Activated CD4-positive, alpha-beta T cell treated with anti-CD3 and anti-CD28 coated beads, Interleukin-2, amount 50 U/mL, for 24 hours (primary cell): ENCODE measurements around the gene PRKAB1.

Source experiments
- DNase-seq, 2 donors: peaks; one replicate each; pipeline ENCODE4 v3.0.0-alpha.2; 2020; ENCODE audit warnings: low read depth in 1 of 2, low spot score in 1 of 2

The PRKAB1 gene

DNA sequence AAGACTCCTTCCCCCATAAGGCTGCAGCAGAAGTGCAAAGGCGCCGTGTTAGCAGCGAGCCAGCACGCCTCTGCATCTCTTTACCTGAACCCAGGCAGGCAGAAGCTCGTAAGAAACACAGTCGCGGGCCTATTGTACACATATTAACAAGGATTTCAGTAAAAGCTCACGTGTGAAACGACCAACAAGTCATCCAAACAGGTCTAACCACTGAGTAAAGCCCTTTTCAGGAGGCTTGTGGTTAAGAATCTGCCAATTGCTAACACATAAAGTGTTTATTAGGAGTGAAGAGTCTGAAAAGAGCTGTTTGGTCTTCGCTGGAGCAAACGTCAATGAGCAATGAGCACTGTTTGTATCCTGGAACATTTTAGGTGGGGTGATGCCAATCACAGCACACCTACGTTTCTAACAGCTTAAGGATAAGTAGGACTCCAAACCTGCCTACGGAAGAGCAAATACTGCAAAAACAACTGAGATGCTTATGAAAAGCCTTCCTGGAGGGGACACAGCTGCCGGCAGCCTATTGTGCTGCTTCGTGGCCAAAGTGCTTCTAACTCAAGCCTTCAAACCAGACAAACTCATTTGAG is 43.1 kb downstream of the PRKAB1 start:
- DNase-seq = no peak

DNA sequence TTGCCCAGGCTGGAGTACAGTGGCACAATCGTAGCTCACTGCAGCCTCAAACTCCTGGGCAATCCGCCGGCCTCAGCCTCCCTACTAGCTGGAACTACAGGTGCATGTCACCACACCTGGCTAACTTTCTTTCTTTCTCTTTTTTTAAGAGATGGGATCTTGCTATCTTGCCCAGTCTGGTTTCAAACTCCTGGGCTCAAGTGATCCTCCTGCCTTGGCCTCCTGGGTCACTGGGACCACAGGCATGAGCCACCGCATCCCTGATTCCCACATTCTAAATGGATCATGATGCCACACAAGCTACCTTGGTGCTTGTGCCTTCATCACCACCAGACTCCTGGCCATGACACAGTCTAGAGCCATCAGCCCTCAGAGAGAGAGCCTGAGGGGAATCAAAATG is 43.8 kb downstream of the PRKAB1 start:
- no peak for DNase-seq

DNA sequence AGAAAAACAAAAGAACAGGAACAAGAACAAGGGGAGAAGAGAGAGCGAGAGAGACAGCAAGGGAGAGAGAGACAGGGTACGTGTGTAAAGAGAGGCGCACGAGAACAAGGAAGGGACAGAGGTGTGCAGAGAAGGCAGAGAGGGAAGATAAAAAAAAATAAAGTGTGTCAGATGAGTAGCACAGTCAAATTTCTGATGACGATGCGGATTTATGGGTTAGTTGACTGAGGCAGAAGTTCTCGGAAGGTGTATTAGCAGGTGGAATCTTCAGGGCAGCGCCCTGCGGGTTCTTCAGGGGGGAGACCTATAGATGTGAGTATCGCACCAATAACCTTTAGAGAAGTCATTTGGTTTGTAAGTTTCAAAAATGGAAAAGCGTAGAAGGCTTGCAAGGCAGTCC is 44.8 kb downstream of the PRKAB1 start:
- no peak for DNase-seq

DNA sequence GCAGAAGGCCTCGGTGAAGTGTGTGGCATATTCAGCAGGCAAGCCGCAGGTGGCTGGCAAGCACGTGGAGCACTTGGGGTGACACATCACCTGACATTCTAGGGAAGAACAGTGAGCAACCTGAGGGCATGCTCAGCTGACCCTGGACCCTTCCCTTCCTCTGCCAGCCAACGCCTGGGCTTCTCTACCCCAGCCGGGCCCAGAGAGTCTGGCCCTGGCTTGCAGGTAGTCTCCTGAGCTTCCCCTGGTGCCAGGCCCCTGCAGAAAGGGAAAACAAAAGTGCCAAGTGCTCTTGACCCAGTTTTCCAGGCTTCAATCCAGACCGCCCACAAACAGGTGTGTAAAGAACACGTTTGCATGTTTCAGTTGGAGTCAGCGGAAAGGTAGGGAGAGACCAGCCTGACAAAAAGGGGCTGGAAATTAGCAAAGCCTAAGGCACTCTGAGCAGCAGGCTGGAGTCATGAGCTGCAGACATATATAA is 45.7 kb downstream of the PRKAB1 start:
- no peak for DNase-seq

DNA sequence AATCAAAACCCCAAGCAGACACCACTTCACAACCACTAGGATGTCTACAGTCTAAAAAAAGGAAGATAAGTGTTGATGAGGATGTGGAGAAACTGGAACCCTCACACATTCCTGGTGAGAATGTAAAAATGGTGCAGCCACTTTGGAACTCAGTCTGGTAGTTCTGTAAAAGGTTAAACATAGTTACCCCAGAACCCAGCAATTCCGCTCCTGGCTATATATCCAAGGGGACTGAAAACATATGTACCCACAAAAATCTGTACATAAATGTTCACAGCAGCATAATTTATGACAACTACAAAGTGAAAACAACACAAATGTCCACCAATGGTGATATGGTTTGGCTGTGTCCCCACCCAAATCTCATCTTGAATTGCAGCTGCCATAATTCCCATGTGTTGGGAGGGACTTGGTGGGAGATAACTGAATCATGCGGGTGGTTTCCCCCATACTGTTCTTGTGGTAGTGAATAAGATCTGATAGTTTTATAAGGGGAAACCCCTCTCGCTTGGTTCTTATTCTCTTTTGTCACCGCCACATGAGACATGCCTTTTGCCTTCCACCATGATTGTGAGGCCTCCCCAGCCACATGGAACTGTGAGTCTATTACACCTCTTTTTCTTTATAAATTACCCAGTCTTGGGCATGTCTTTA is 46.8 kb downstream of the PRKAB1 start:
- no peak for DNase-seq

DNA sequence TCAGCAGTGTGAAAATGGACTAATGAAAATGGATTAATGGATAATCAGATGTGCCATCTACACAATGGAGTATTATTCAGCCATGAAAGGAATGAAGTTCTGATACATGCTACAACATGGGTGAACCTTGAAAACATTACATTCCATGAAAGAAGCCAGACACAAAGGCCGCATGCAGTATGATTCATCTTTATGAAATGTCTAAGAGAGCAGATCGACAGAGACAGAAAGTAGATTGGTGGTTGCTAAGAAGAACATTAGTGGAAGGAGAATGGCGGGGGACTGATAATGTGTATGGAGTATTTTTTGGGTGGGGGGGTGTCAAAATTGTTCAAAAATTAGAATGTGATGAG is 47.3 kb downstream of the PRKAB1 start:
- DNase-seq = no peak

DNA sequence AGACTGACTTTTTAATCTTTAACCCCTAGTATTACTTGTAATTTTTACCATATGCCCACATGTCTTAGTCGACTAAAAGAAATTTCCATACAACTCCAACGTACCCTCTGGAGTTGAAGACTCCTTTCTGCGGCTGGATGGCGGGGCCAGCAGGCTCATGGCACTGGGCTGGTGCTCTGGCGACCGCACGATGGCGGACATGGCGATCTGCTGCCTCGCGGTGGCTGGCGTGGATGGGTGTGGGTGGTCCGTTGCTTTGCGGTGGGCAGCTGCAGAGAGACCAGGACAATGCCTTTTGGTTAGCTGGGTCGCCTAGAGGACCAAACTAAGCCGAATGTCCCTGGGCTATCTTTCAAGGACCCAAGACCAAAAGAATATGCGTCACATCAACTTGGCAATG is 50.2 kb downstream of the PRKAB1 start:
- no peak for DNase-seq

DNA sequence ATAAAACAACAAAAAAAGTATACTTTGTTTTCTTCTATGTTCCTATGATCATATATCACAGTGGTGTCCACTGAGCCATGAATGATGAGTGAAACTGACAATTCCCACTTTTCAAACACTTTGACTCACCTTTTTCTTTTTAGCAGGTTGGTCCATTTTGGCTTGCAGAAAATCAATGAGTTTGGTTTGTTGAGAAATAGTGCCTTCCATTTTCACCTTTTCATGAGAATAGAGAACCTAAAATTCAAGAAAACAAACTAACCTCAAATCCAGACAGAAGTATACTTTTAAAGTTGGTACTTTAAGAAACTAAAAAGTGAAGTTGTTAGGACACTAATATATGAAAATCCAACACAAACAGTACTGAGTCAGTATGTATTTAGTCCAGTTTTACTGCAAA is 52.4 kb downstream of the PRKAB1 start:
- no peak for DNase-seq

DNA sequence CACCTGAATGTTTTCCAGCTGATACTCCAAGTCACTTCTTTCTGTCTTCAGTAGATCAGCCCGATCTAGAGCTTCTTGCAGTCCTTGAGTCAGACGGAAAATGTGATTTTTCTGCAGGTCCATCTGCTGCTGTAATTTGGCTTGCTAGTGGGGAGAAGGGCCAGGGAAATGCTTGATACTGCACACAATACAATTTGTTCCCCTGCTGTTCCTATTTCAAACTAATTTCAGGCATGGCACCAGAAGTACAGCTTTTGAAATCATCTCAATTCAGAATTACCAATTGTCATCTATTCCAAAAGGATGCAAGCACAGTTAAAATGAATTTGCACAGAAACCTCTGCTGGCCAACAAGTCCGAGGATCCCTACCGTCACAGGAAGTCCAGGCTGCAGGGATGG is 53.4 kb downstream of the PRKAB1 start:
- DNase-seq = no peak

DNA sequence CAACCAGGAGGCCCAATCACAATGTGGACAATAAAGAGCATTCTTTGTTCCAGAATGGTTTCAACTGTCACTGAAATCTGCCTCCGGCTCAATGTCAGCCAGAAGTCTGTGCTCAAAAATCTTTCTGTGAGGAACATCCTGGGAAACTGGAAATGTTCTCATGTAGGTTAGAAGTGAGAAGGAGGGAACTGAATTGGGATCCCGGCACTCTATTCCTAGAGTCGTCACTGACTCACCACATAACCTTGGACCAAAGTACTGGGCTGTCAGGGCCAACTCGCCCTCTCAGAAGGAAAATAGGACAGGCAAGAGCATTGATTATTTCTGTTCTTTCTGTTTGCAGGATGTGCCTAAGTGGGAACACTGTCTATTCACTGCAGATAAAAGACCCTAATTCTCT is 57.6 kb downstream of the PRKAB1 start:
- DNase-seq = no peak

DNA sequence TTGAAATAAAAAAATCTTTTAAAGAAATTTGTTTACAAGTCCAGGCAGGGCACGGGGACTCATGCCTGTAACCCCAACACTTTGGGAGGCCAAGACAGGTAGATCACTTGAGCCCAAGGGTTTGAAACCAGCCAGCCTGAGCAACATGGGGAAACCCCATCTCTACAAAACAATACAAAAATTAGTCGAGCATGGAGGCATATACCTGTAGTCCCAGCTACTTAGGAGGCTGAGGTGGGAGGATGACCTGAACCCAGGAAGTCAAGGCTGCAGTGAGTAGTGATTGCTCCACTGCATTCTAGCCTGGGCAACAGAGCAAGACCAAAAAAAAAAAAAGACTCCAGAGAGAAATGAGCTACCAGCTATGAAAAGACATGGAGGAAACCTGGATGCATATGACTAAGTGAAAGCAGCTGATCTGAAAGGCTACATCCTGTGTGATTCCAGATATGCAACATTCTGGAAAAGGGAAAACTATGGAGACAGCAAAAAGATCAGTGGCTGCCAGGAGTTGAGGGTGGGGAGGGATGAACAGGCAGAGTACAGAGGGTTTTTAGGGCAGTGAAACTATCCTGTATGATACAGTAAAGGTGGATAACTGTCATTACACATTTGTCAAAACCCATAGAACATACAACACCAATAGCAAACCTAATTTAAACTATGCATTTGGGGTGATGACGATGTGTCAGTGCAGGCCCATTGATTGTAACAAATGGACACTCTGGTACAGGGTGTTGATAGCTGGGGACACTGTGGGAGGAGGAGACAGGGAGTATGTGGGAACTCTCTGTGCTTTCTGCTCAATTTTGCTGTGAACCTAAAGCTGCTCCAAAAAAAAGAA is 59.9 kb downstream of the PRKAB1 start:
- no peak for DNase-seq

DNA sequence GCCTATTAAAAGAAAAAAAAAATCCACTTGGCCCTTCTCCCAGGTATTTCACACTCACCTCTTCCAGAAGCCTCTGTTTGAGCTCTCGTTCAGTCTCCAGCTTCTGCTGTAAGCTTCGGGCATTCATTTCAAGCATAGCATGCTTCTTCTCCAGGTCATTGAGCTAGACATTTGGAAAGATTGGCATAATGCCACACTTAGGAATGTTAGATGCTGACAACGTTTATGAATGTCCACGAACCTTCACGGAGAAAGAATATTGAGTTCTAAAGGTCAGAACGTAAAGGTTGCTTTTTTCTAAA is 60.5 kb downstream of the PRKAB1 start:
- DNase-seq = no peak

DNA sequence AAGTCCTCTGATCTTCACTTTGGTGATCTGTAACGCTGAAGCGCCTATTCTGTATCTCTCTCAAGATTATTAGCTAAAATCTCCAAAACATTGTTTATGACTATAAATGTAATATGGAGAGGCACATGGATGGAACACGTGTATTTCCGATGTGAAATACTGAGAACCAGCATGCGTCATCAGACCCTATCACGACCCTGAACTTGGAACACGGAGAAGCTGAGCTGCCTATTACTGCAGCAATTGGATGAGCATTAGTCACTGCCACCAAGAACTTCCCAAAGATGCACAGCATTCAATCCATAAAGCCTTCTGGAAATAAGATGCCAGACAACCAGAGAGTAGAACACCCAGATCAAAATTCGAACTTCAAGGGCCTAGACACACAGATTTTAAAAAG is 61.9 kb downstream of the PRKAB1 start:
- no peak for DNase-seq

DNA sequence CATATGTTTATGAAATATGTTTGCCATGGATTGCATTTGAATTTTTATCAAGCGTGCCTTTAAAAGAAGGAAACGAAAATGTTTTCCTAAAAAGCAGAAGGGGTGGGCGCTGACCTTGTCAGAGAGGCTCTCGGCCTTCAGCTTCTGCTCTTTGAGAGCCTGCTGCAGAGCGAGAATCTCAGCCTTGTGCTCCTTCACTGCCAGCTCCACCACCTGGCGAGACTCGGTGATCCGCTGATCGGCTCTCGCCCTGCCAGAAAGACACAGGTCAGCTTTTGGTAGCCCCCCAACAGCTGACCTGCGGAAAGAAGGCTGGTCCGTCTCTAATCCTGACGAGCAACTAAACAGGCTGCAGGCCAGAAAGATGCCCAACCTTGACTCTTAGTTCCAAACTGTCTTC is 62.4 kb downstream of the PRKAB1 start:
- no peak for DNase-seq
